GM12892 (cell line): ENCODE results near the gene METTL23.

ENCODE experiments used
- POLR2A ChIP-seq: IDR thresholded peaks from 2 replicates; pipeline ENCODE4 v1.6.1; 2011; ENCODE audit warnings: low read depth, low read length, control low read depth
- TAF1 ChIP-seq: IDR thresholded peaks from 2 replicates; pipeline ENCODE4 v1.6.1; 2011; ENCODE audit warnings: low read depth, mild to moderate bottlenecking, control low read depth, low read length, borderline replicate concordance

DNA sequence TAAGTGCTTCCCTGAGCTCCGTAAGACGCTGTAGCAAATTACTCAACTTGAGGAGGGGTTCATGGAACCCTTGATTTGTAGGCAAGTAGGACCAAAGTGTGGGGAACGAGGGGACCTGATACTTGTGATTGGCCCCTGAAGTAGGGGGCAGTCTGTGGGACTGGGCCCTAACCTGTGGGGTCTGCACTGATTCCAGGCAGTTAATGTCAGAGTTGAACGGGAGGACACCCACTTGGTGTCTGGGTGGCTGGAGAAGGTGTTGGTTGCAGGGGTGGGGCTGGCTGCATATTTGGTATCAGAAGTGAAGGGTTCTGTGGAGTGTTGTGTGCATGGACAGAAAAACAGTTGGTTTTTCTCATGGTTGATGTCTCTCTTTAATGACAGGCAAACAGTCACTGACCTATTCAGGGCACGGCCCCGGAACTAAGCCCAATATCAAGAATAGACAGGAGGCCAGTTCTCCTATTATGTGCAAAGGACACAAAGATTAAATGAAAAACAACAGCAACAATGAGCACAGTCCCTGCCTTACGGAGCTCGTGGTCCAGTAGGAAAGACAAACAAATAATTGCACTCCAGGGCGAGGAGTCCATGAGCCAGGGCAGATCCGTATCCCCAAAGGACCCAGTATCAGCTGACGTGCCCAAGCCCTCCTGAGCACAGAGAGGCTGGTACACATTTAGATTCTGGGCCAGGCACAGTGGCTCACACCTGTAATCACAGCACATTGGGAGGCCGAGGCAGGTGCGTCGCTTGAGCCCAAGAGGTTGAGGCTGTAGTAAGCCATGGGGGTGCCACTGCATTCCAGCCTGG, 35.1 kb upstream of the METTL23 start:
- TF ChIP-seq POLR2A = no peak
- TF ChIP-seq TAF1 = no peak
